Fibroblast of skin of back (primary cell): ENCODE results near the gene ACVRL1.
"Not testable (repeated sequence)": the region's sequence is repeated elsewhere in the genome, so short reads cannot be mapped to it uniquely, and the experiment has no call there.

Experiments used
- DNase-seq: peaks from one replicate; pipeline ENCODE4 v3.0.0-alpha.2; 2013

ACVRL1 gene

DNA sequence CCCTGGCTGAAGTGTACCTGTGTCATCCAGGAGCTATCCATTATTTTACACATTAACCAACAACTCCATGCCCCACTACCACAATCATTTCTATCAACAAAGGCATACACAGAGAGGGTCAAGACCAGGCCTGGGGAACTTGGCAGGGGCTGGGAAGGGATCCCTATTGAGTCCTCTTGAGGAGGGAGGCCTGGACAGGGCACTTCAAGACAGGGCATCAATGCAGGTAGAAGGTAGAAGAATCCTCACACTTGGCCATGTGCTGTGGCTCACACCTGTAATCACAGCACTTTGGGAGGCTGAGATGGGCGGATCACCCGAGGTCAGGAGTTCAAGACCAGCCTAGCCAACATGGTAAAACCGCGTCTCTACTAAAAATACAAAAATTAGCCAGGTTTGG is 32.8 kb upstream of the ACVRL1 start:
- DNase-seq: no peak

DNA sequence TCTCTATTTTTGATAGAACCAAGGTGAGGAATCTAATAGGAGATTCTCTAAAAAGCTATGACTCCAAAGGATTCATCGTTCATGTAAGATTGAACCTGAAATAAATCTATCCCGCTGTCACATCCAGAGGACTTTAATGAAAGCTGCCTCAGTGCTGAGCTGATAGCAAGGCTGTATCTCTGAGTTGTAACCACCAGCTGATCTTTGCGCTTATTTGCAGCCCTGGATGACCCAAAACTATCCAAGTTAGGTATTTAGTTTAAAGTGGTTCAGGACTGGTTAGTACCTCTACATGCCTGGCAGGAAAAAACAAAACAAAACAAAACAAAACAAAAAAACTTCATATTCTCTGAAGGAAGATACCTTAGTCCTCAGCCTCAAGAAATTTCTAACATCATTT is 28.2 kb upstream of the ACVRL1 start:
- DNase-seq: no peak

DNA sequence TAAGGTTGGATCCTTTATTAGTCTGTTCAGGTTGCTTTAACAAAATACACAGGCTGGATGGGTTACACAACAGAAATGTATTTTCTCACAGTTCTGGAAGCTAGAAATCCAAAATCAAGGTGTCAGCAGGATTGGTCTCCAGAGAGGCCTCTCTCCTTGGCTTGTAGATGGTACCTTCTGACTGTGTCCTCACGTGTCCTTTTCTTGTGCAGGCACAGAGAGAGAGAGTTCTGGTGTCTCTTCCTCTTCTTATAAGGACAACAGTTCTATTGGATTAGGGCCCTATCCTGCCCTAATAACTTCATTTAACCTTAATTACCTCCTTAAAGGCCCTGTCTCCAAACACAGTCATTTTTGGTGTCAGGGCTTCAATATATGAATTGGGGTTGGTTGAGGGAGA is 24.0 kb upstream of the ACVRL1 start:
- no peak for DNase-seq

DNA sequence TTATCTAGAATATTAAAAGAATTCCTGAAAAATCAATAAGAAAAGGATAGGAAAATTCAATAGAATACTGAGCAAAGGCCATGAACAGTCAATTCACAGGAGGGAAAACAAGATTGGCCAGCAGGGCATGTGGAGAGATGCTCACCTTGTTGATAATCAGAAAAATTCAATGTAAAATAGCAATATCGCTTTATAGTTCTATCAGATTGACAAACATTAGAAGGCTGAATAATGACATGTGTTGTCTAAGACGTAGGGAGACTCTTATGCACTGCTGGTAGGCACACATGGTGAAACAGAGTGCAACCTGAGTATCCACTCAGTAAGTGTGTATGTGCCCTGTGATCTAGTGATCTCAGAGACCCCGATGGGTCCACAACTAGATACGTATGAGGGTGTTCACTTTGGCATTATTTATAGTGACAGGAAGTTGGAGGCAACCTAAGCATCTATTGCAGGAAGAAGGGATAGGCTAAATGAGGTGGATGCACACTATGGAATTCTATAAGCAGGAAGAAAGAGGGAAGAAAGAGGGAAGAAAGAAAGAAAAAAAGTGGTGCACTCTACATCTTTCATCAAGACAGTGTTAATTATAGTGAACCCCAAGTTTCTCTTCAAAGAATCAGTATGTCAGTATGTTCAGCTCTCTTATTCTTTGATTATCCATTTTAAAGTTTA is 23.2 kb upstream of the ACVRL1 start:
- DNase-seq: no peak

DNA sequence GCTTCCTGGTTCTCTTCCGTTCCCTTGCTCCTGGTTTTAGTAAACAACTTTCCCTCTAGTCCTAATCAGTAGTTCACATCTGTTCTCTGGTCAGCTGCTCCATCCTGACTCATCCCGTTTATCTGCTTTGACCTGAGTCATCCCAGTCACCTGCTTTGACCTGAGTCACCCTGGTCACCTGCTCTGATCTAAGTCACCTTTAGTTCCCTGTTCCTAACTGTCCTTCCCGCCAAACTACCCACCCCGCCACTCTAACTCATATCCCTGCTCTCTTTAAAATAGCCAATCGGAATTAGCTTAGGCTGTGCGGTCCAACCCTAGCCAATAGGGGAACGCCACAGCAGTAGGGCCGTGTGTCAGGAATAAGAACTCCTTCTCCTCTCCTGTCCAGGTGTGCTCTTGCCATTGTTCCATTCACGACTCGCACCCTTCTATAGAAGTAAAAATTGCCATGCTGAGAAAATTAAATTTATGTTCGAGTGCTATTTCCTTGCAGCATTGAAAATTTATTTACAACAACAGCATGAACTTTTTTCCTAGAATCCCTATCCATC is 22.6 kb upstream of the ACVRL1 start:
- DNase-seq: no peak

DNA sequence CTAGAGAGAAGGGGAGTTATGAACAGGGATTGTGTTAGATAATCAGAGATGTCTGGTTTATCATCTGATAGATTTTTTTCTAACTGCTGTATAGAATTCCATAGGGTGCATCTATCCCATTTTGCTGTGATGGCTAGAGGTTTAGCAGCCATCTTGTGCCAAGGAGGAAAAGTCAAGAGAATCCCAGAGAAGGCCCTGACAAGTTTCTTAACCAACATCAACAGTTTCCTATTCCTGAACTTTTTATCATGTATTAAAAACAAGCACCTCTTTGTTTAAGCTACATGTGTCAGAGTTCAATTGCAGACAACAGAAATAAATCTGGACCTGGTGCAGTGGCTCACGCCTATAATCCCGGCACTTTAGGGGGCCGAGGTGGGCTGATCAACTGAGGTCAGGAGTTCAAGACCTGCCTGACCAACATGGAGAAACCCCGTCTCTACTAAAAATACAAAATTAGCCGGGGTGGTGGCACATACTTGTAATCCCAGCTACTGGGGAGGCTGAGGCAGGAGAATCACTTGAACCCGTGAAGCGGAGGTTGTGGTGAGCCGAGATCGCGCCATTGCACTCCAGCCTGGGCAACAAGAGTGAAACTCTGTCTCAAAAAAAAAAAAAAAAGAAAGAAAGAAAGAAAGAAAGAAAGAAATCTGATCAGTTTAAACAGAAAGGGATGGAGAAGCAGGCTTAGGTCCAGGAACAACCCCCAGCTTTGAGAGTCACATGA is 21.8 kb upstream of the ACVRL1 start:
- not testable (repeated sequence) for DNase-seq

DNA sequence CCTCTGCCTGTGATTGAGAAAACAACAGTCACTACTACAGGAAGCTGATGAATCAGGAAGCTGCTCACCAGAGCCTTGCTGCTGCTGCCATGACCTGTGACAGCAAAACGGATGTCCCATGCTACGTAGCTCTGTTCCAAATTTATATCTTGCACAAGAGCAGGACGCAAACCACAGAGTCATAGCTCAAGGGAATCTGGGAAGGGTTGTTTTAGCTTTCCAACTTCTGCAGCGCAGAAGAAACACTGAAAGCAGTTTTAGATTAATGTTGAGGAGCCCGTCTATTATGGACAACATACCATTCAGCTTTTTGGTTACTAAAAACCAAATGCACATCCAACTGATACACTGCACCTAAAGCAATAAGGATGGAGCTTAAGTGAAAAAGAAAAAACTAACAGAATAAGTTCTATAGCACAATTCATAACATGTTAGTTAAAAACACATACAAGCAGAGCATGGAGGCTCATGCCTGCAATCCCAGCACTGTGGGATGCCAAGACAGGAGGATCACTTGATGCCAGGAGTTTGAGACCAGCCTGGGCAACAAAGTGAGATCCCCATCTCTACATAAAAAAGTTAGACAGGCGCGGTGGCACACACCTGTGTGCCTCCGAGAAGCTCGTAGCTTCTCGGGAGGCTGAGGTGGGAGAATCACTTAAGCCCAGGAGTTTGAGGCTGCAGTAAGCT is 21.1 kb upstream of the ACVRL1 start:
- DNase-seq: peak; percentile 94

DNA sequence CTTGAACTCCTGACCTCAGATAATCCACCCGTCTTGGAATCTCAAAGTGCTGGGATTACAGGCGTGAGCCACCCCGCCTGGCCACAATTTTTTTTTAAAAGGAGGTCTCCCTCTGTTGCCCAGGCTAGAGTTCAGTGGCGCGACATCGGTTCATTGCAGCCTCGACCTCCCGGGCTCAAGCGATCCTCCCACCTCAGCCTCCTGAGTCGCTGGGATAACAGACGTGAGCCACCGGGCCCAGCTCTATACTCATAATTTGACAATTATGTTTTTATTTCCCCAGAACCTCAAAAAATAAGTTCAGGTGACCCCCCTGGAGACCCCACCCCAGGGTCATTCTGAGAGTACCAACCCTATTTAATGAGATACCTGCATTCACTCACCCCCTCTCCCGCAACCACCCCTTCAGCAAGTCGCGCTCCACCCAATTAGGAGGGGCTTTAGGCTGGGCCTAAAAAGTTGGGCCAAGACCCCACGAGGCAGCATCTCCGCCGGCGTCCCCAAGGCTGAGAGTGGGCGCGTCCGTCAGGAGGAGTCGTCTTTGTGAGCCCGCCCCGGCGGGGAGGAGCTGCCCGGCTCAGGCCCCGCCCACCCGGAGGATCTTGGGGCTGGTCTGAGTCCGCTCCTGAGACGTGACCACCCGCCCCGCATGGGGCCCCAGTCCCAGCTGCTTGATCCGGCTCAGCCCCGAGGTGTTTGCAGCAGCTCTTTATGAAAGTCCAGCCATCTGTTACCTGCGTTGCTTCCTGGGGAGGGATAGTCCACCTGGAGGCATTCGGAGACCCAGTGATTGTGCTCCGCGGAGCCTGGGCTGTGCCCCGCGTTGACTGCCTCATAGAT is 19.6 kb upstream of the ACVRL1 start, which contains the start of gene ANKRD33:
Gene ANKRD33, plus strand, starts transcription at position 628 of the 840 bp plus-strand sequence. Its CDS starts 84 bp downstream, at position 712.
- no peak for DNase-seq

DNA sequence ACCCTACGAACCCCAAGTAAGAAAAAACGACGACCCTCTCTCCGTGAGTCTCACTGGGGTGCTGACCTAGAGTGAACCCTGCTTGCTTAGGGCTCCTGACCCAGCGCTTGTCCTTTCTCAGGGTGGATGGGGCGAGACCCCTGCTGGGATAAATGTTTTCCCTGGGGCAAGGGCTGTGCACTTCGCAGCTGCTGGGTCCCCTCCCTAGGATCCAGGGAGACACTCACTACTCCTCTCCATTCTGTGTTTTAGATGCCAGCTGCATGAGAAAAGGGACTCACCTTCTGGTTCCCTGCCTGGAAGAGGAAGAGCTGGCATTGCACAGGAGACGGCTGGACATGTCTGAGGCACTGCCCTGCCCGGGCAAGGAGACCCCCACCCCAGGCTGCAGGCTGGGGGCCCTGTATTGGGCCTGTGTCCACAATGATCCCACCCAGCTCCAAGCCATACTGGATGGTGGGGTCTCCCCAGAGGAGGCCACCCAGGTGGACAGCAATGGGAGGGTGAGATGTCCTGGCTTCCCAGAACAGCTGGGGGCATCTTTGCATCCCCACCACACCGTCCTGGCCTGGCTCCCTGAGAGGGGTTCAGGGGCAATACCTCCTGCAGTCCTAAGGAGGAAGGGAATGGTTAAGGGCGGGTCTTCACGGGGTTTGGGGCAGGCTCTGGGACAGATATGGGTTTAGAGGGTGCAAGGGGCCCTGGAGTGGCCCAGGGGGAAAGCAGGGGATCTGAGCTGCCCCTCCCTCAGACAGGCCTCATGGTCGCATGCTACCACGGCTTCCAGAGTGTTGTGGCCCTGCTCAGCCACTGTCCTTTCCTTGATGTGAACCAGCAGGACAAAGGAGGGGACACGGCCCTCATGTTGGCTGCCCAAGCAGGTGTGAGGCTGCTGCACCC is 18.7 kb upstream of the ACVRL1 start:
- no peak for DNase-seq

DNA sequence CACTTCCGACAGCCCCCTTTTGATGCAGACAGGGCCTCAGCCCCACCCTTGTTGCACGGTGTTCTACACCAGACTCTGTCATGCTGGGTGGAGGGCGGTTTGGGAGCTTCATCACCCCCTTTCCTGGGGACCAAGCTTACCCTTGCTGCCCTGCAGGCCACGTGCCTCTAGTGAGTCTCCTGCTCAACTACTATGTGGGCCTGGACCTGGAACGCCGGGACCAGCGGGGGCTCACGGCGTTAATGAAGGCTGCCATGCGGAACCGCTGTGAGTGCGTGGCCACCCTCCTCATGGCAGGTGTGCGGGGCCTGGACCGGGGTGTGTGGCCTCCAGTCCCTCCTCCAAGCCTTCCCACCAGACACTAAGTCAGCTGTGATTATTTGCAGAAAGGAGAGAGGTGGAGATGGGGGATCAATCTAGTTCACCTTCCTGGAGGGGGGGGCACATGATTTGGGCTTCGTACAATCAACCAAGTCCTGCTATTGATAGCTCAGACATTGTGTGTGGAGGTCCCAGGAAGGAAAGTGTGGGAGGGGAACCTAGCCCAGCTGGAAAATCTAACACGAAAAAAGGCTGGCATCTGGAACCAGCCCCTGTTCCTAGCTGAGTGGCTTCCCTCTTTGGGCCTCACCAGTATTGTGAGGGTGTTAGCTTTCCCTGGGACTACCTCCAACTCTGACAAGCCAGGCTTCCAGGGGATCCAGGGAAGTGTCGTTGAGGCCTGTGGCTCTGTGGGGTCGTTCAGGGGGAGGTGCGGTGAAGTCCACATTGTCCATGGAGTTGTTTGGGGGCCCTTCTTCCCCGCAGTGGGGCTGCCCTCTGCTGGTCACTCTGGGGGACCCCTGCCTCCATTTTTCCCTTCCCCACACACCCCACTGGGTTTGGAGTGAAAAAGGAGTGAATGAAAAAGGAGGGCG is 17.8 kb upstream of the ACVRL1 start:
- no peak for DNase-seq

DNA sequence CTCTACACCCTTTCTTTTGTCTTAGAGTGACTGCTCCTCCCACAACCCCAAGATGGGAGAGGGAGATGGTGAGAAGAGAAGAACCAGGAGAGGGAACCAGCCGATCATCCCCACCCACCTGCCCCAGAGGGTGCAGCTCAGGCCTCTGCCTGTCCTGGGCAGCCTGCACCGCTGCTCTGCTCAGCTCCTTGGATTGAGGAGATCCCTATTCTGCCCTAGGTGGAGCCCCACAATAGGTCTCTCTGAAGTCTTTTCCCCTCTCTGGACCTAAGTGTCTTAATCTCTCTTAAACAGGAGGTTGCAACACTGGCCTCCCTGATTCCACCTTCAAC is 17.2 kb upstream of the ACVRL1 start:
- no peak for DNase-seq

DNA sequence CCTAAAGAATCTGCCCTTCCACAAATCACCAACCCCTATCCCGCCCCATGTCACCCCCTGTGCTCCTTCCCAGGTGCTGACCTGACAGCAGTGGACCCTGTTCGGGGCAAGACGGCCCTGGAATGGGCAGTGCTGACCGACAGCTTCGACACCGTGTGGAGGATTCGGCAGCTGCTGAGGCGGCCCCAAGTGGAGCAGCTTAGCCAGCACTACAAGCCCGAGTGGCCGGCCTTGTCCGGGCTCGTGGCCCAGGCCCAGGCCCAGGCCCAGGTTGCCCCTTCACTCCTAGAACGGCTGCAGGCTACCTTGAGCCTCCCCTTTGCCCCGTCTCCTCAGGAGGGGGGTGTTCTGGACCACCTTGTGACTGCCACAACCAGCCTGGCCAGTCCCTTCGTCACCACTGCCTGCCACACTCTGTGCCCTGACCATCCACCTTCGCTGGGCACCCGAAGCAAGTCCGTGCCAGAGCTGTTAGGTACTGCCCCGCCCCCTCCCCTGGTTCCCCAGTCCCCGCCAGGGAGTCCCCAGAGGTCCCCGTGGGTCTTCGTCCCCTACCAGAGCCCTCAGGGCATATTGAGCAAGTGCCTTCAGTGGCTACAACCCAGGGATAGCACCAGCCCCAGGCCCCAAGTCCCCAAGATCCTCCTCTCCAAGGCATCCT is 16.7 kb upstream of the ACVRL1 start:
- no peak for DNase-seq

DNA sequence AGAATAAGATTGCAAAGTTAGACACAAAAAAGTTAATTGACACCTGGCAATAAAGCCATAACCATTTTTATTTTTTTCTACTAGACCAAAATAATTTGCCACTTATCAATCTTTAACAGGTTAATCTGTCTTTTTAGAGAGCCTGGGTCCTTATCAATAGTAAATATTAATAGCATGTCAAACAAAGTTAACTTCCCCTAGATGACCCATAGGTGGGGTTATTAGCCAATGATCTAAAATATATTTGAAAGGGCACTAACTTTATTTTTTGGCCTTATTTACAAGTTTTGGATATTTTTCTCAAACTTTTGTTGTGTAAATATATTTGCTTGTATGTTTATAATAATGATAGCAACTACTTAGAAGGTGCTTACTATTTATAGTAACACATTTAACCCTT is 15.5 kb upstream of the ACVRL1 start:
- DNase-seq: no peak

DNA sequence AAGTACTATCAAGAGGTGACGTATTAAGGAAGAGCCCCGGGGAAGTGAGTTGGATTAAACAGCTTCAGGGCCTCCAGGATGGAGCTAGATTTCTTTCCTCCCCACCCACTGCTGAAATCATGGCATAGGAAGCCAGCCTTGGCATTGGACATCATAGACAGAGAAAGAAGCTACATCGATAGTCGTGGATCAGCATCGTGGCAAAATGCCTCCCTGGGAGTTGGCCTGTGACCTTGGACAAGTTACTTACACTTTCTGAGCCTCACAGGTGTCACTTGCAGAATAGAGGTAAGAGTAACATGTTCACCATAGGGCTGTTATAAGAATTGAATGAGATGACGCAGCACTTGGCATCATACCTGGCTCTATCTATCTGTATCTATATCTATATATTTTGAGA is 13.5 kb upstream of the ACVRL1 start:
- no peak for DNase-seq

DNA sequence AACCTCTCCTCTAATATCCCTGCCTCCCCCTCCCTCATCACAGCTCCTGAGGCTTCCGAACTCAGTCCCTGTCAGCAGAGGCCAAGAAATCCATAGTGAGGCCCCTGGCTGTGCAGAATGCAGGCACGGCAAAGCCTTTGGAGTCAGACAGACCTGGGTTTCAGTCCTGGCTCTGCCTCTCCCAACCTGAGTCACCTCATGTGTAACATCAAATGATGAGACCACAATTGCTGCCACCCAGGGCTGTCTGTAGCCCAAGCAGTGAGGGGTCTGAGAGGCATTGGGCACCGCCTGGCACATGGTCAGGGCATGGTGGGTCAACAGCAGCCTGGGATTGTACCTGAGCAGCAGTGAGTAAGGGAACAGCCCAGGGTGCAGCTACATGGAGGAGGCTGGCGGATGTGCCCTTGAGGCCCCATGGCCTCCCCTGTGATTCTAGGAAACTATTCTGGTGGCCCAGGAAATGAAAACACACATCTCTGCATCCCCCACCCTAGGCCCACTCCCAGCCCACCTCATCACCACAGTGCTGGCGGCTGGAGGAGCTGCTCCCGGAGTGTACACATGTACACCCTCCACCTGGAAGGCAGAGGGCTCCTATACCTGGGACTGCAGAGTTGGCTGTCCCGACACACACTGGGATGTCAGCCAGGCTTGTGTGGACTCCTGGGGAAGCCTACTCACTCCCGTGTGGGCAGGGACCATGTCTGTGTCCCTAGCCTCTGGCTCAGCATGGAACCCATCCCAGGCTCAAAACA is 11.7 kb upstream of the ACVRL1 start:
- no peak for DNase-seq

DNA sequence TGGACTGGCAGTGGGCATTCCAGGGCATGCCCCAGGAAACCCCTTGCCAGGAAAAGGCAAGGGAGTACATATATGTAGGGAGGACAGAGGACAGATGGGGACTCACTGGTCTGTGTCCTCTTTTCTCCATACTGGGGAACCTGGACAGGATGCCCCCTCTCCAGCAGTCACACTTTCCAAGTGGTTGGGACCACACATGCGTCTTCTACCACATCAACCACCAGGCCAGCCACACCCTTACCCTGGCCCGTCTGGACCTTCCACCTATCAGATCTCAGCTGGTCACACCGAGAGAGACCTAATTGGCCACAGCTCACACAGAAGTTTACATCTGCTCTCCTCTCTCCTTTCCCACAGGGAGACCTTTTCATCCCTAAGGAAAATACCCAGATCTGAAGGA is 11.1 kb upstream of the ACVRL1 start:
- no peak for DNase-seq

DNA sequence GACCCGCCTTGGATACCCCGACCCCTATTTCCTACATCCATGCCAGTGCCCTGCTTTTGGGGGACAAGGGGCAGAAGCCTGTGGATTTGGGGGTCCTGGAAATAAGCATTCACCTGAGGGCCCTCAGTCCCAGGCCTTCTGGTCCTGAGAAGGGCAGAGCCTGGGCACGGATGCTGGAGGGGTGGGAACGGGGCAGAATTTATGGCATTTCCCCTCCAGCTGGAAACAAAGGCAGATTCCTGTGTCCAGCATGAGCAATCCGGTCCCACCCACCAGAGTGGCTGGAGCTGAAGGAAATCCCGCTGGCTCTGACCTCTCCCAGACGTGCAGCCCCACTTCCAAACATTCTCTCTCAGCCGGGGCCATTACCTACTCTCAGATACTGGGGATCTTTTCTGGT is 10.1 kb upstream of the ACVRL1 start:
- no peak for DNase-seq

DNA sequence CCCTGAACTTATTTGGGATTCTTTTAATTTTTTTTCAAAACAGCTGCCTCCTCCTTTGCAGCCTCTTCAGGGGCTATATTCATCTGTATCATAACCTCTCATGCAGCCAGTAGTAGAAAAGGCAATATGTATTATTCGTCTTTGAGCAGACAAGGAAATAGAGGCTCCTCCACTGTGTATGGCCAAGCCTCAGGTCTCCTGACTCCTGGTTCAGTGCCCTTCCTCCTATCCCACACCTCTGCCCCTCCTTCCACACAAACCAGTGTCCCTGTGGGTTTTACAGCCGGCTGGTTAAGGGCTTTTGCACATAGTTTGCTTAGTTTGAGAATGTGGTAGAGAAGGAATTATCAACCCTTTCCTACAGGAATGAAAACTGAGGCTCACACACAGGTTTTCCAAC is 8.8 kb upstream of the ACVRL1 start:
- DNase-seq: no peak

DNA sequence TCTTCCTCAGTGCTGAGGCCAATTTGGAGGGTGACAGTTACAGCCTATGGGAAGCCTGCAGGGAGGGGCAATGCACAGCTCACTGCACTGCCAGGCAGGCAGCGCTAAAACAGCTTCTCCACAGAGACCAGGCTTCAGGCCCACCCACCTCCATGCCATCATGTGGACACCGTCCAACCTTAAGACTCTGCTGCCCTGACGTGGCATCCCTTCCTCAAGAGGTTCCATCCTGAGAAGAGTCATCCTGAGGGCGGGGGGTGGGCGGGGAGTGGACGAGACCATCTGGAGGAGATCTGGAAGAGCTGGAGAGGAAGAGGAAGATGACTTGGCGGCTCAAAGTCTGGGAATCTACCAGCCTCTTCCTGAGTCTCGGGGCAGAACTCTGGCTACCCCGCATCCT is 8.4 kb upstream of the ACVRL1 start:
- DNase-seq: peak; percentile 76
